ENCODE results near the gene ABCB6.
A peak's percentile ranks its signal among the peaks of the same experiment; 100 is the strongest.

The ABCB6 gene

DNA sequence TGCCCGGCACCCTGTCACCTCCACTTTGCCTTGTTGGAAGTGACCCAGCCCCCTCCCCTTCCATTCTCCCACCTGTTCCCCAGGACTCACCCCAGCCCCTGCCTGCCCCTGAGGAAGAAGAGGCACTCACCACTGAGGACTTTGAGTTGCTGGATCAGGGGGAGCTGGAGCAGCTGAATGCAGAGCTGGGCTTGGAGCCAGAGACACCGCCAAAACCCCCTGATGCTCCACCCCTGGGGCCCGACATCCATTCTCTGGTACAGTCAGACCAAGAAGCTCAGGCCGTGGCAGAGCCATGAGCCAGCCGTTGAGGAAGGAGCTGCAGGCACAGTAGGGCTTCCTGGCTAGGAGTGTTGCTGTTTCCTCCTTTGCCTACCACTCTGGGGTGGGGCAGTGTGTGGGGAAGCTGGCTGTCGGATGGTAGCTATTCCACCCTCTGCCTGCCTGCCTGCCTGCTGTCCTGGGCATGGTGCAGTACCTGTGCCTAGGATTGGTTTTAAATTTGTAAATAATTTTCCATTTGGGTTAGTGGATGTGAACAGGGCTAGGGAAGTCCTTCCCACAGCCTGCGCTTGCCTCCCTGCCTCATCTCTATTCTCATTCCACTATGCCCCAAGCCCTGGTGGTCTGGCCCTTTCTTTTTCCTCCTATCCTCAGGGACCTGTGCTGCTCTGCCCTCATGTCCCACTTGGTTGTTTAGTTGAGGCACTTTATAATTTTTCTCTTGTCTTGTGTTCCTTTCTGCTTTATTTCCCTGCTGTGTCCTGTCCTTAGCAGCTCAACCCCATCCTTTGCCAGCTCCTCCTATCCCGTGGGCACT, 36.2 kb downstream of the ABCB6 start:
- no peak for DNase-seq

DNA sequence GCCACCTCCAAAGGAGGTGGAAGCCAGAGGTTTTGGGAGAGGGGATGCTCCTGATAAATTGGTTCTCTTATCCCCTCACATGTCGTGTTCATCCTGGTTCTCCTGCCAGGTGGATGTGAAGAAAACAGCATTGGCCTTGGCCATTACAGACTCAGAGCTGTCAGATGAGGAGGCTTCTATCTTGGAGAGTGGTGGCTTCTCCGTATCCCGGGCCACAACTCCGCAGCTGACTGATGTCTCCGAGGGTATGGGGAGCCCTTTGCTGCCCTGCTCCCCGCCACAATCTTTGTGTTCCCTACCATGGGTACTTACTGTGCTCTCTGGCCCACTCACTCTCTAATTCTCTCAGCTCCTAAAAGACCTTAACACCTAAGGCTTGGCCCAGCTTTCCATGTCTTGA, 37.2 kb downstream of the ABCB6 start:
- no peak for DNase-seq

- no peak for DNase-seq
Observed at GRCh38 chr2:219180961-219181360, 37.8 kb downstream of the ABCB6 start.

- no peak for DNase-seq
Observed at GRCh38 chr2:219179601-219180465, 38.9 kb downstream of the ABCB6 start.

DNA sequence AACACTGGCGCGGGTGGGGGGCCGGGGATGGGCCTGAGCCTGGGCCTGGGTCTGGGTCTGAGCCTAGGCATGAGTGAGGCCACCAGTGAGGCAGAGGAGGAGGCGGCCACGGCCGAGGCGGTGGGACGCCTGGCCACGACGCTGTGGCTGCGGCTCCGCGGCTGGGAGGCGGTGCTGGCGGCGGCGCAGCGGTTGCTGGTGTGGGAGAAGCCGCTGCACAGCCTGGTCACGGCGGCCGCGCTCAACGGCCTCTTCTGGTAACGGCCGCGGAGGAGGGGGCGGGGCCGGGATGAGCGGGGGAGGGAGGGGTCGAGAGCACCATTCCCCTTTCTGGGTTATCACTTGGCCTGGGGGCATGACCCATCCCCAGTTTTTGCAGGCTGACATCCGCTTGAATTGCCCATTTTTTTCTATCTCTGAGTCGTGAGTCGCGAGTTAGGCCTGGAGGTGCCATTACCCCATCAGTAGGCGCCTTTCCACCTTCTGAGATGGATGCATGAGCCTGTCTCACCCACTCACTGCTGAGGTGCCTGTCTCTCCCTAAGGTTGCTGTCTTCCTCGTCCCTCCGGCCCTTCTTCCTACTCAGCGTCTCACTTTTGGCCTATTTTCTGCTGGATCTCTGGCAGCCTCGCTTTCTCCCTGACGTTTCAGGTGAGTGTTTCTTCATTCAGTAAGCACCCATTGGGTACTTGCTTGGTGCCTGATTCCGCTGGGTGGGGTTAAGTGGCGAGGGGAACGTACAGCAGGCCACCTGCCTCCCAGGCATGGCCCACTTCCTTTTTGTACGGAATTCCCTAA, 40.2 kb downstream of the ABCB6 start:
- DNase-seq = peak; percentile 48

DNA sequence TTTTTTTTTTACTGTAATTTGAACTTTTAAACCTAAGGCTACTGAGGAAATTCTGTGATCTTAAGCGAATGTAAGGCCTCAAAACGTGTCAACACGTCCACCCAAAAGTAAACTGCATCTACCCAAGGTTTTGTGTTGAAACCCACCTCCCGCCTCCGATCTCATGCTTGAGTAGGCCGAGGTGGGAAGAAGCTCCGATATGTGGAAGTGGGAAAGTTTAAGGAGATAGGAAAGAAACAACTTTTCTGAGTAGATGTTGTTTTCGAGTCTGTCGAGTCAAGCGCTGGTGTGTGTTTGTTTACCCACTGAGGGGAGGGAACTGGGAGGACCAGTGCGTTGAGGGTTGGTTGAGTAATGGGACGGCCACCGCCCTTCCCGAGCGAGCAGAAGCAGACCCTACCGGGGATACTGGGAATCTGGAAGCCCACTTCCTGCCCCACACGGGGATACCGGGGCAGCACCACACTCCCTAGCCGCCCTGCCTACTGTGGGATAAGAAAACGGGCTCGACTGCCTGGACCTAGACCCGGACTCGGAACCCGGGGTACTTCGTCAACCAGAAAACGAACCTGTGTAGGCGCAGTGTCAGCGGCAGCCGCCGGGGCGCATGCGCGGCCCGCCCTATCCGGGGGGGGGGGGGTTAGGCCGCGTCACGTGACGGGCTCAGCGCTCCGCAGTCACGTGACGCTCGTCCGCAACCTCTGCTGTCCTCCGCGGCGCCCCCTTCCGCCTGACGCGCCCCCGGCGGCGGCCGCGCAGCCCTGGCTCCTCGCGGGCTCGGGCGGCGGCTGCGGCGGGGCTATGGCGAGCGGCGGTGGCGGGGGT, 41.0 kb downstream of the ABCB6 start, which contains the start of gene RETREG2:
TSS of gene RETREG2 (plus strand) at position 724 of the 825 bp plus-strand sequence. CDS start at position 802, 78 bp downstream.
- peak; percentile 89 for DNase-seq

DNA sequence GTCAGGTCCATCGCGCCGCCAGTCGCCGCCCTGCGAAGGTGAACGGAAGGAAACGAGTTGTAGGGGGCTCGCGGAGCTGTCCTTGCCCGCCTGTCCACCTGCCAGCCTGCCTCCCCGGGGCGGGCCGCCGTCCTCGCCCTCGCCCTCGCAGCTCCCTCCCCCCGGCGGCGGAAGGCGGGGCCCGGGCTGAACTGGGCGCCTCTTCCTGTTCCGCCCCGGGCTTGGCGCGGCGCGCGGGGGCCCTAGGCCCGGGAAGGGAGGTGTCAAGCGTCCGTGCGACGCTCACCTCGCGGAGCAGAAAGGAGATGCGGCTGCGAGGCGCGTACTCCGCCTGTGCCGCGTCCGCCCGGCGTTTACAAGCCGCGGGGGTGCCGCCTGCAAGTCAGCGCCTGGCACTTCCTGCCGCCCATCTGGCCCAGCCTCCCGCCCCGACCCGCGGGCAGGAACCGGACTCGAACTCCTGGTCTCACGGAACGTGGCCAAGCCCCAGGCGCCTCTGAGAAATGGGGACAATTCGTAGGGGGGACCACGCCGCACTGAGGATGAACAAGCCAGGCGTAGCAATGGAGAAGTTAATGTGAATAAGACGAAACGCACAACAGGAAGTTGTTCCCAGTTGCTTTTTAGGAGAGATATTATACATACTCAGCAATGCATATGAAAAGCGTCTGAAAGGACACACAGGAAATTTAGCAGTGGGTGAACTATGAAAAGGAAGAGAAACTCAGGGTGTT, 41.8 kb downstream of the ABCB6 start, which contains the start of gene CNPPD1:
TSS of gene CNPPD1 (minus strand) at position 108 of the 734 bp plus-strand sequence. CDS start at position 11, 97 bp downstream.
- peak; percentile 89 for DNase-seq

GRCh38 chr2:219175928-219176817, 42.6 kb downstream of the ABCB6 start:
- DNase-seq = no peak

DNA sequence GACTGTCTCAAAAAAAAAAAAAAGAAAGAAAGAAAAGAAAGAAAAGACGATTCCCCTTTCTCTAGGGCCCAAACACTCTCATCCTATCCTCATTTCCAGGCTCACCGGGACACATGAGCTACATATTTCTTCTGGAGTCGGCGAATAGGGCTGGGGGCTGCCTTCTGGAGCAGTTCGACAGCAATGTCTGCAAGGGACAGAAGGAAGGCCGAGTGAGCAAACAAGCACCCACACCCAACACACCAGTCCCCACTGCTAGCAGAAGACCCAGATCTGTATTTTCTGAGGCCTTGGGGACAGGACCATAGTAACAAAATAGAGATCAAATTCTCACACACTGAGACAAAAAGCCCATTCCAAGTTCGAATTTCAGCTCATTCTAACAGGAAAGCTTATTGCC, 43.3 kb downstream of the ABCB6 start:
- no peak for DNase-seq

DNA sequence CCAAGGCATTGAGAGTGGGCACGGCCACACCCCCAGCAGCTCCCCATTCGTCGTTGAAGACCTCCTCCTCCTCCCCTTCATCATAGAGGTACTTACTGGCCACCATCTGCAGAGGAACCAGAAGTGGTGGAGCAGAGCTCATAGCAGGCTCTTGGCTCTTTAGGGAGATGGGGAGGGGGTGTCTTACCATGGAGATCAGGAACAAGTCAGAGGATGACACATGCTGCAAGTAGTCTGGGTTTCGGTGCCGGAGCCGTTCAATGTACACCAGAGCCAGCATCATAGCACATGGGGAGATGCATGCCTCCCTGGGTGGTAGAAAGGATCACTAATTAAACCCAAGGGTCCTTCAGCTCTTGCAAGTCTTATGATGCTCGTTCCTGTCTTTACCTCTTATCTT, 44.0 kb downstream of the ABCB6 start:
- no peak for DNase-seq

DNA sequence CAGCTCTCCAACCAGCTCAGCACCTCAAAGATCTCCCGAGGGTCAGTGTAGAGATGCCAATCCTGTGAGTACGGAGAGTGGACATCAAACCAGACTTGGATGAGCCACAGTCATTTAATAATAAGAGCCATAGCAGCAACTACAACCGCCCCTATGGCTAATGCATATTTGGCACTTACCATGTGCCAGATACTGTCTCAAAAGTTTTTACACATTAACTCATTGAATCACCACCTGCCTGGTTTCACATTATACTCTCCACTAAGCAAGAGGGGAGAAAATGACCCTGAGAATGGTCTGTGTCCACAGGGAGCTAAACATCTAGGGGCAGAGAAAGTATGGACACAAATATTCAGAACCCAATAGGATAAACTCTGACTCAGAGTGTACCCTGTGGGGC, 44.6 kb downstream of the ABCB6 start:
- no peak for DNase-seq

GRCh38 chr2:219173176-219173575, 45.6 kb downstream of the ABCB6 start:
- no peak for DNase-seq

DNA sequence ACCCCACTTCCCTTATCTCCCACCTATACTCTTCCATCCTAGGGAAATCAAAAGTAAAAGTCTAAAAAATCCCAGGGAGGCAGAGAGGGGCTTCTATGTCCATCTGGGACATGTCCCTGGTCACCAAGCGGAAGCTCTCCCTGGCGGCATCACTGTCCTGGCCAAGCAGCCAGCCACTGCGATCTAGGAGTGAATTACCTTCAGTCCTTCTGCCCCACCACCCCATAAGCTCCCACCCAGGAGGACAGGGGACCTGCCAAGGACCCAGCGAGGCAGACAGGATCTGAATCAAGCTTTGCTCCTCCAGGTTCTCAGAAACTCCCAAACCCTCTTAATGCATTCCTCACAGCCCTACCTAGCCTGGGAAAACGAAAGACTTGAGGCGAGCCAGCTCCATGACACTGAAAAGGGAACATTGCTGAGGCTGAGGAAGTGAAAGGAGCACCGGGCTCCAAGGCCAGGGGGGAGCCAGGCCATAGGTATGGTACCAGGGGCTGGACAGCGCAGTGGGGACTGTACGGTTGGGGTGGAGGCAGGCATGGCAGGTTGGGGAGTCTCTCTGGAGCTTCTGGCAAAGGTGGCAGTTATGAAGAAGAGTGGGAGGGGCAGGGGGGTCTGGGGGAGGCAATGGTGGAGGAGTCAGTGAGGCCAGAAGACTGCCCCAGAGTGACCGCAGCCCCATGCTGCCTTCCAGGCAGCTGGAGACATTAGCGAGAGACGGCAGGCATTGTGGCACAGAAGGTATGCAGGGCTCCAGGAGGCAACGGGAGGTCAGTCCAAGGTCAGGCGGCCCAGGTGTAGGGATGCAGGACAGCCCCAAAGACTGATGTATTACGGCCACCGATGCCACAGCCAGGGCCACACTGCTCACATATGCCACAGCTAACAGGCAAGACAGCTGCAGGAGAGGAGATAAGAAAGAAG, 46.3 kb downstream of the ABCB6 start:
- no peak for DNase-seq

DNA sequence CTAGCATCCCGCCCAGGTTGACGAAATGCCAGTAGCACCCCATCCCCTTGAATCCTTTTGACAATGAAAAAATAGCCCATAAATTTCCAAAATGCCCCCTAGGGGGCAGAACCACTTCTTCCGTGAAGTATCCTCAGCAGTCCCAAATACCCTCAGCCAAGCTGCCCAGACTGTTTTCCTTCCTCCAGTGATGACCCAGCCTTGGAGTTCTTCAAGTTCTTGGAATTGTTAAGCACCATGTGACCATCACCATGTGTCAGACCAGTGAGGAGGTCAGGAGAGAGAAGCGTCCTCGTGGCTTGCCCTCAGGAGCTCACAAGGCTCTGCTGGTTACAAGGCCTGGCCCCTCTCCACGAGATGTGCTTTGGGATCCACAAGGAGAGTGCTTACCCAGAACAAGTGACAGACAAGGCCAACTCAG, 47.5 kb downstream of the ABCB6 start:
- DNase-seq = peak; percentile 65

- no peak for DNase-seq
Observed at GRCh38 chr2:219169930-219170654, 48.7 kb downstream of the ABCB6 start, which contains the start of gene SLC23A3. Gene SLC23A3, minus strand, starts transcription at chr2:219170029. Its CDS starts 45 bp downstream, at chr2:219169984.

DNA sequence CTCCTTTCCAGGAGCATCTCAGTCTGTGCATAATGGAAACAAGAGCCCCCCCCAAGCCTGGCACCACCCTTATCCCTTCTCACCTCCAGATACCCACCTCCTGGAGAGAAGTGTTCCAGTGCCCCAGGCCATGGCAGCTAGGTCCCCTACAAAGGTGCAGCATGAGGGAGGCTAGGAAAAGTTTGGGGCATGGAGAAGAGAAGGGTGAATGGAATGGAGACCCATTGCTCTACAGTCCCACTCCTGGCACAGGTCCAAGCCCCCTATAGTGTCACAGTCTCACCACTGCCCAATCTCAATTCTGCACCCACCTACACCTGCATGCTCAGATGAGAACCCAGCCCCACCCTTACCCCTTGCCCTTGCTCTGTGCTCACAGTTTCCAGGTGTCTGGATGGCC, 49.8 kb downstream of the ABCB6 start:
- DNase-seq = no peak

GRCh38 chr2:219168526-219168925, 50.2 kb downstream of the ABCB6 start:
- no peak for DNase-seq

DNA sequence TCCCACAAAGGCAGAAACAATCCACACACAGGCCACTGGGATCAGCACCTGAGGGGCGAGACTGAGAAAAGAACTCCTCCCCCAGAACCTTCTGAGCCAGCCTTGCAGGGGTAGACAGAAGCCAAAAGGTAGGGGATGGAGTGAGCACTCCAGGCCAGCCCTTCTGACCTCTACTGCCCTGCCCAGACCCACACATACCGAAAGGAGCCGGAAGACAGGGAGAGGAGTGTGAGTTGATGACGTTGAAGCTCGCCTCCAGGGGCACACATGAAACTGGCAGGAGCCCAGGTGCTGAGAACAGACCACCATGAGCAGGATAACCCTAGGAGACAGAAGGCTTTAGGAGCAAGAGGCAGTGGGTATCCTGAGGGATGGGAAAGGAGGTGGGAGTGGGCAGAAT, 50.8 kb downstream of the ABCB6 start:
- DNase-seq = no peak
